BLaER1 (cell line): ENCODE measurements around the gene NUP133.
"Not testable (repeated sequence)": the region's sequence is repeated elsewhere in the genome, so short reads cannot be mapped to it uniquely, and the experiment has no call there.

Source experiments
- H3K27ac ChIP-seq: shearing (Covaris generic); formaldehyde crosslinking; 2 replicates; pipeline ENCODE4 v1.8.1; 2022
- H3K27me3 ChIP-seq: shearing (Covaris generic); formaldehyde crosslinking; 2 replicates; pipeline ENCODE4 v1.8.1; 2022
- H3K36me3 ChIP-seq: shearing (Covaris generic); formaldehyde crosslinking; 2 replicates; pipeline ENCODE4 v1.8.1; 2022
- H3K4me1 ChIP-seq: shearing (Covaris generic); formaldehyde crosslinking; 2 replicates; pipeline ENCODE4 v1.8.1; 2022
- H3K4me2 ChIP-seq: shearing (Covaris generic); formaldehyde crosslinking; 2 replicates; pipeline ENCODE4 v1.8.1; 2022
- H3K4me3 ChIP-seq: shearing (Covaris generic); formaldehyde crosslinking; 2 replicates; pipeline ENCODE4 v1.8.1; 2022
- H3K9ac ChIP-seq: shearing (Covaris generic); formaldehyde crosslinking; 2 replicates; pipeline ENCODE4 v1.8.1; 2022
- H3K9me3 ChIP-seq: shearing (Covaris generic); formaldehyde crosslinking; 2 replicates; pipeline ENCODE4 v1.8.1; 2022
- H4K20me1 ChIP-seq: shearing (Covaris generic); formaldehyde crosslinking; 2 replicates; pipeline ENCODE4 v1.8.1; 2022
- Cebpa-rat ChIP-seq: shearing (Covaris generic); IDR thresholded peaks from 2 replicates; pipeline ENCODE4 v1.8.1; 2022

The NUP133 gene

GRCh38 chr1:229408458-229409037, 99.6 kb downstream of the NUP133 start:
- Histone ChIP-seq H3K4me2 (no peak overlapping the region), H3K27ac (no peak overlapping the region), H3K27me3 (peaks cover 42% of the 10 kb centered on the region), H3K36me3 (no peaks in the 10 kb centered on the region), H3K4me1 (peaks cover 29% of the 10 kb centered on the region), H3K9me3 (no peaks in the 10 kb centered on the region), H3K4me3 (no peak overlapping the region), H3K9ac (no peak overlapping the region), H4K20me1 (no peaks in the 10 kb centered on the region)
- no peak for TF ChIP-seq Cebpa-rat

DNA sequence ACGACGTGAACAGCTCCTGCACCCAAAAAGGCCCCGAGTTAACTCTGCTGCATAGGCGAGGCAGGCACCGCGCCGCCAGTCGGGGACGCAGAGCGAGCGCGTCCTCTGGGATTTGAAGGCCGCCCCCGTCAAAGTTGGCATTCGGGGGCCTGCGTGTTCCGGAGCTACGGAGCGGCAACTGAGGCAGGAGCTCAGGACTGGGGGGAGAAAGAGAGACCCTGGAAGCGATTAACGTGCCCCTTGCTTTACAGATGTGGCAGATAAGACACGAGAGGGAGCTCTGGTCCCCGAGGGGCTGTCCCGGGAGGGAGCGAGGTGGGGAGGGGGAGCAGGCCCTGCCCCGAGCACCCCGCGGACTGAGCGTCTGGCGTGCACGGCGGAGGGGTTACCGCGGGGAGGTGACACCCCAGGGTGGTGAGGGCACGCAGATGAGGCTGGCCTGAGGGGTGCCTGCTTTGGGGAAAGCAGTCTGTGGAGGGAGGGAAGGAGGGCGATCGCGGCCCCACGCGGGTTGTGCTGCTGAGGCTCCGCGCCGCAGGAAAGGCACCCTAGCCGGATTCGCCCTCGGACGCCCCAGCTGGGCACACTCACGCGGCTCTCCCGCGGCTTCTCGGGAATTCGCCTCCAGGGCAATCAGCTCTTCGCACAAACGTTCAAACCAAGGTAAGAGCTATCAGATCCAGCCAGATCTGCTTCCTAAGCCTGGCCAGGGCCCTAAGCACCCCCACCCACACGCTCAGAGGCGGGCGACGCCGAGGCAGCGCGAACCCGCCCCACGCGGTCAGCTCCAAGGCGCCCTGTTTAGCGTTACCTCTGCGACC, 100.7 kb downstream of the NUP133 start:
- Histone ChIP-seq H3K36me3 (no peaks in the 10 kb centered on the region), H3K4me3 (peak overlapping the region; percentile 56), H3K27ac (no peak overlapping the region), H4K20me1 (no peaks in the 10 kb centered on the region), H3K9ac (no peak overlapping the region), H3K27me3 (peaks cover 42% of the 10 kb centered on the region), H3K4me2 (peak overlapping the region; percentile 86), H3K4me1 (peaks cover 29% of the 10 kb centered on the region), H3K9me3 (no peaks in the 10 kb centered on the region)
- no peak for TF ChIP-seq Cebpa-rat

- peaks cover 29% of the 10 kb centered on the region for H3K4me1 ChIP-seq
- TF ChIP-seq Cebpa-rat = no peak
- no peak overlapping the region for H3K9ac ChIP-seq
- H3K36me3 ChIP-seq = no peaks in the 10 kb centered on the region
- no peak overlapping the region for H3K27ac ChIP-seq
- peak overlapping the region; percentile 86 for H3K4me2 ChIP-seq
- peaks cover 42% of the 10 kb centered on the region for H3K27me3 ChIP-seq
- H3K9me3 ChIP-seq = no peaks in the 10 kb centered on the region
- H4K20me1 ChIP-seq = no peaks in the 10 kb centered on the region
- H3K4me3 ChIP-seq = peak overlapping the region; percentile 56
These were observed 101.3 kb downstream of the NUP133 start for GRCh38 chr1:229406798-229407197.

GRCh38 chr1:229403573-229403972, 104.6 kb downstream of the NUP133 start:
- H3K4me2 ChIP-seq = no peak overlapping the region
- no peaks in the 10 kb centered on the region for H4K20me1 ChIP-seq
- TF ChIP-seq Cebpa-rat = no peak
- H3K9ac ChIP-seq = no peak overlapping the region
- H3K4me3 ChIP-seq = no peak overlapping the region
- H3K36me3 ChIP-seq = no peaks in the 10 kb centered on the region
- peaks cover 10% of the 10 kb centered on the region for H3K4me1 ChIP-seq
- H3K27me3 ChIP-seq = peaks cover 32% of the 10 kb centered on the region
- no peaks in the 10 kb centered on the region for H3K9me3 ChIP-seq
- no peak overlapping the region for H3K27ac ChIP-seq

- H3K9me3 ChIP-seq = no peaks in the 10 kb centered on the region
- no peak overlapping the region for H3K4me3 ChIP-seq
- H3K9ac ChIP-seq = no peak overlapping the region
- no peak overlapping the region for H3K27ac ChIP-seq
- no peaks in the 10 kb centered on the region for H4K20me1 ChIP-seq
- H3K36me3 ChIP-seq = no peaks in the 10 kb centered on the region
- H3K4me1 ChIP-seq = peaks cover 11% of the 10 kb centered on the region
- no peak for TF ChIP-seq Cebpa-rat
- no peak overlapping the region for H3K4me2 ChIP-seq
- H3K27me3 ChIP-seq = peaks cover 26% of the 10 kb centered on the region
These were observed 105.1 kb downstream of the NUP133 start for GRCh38 chr1:229402993-229403392.

DNA sequence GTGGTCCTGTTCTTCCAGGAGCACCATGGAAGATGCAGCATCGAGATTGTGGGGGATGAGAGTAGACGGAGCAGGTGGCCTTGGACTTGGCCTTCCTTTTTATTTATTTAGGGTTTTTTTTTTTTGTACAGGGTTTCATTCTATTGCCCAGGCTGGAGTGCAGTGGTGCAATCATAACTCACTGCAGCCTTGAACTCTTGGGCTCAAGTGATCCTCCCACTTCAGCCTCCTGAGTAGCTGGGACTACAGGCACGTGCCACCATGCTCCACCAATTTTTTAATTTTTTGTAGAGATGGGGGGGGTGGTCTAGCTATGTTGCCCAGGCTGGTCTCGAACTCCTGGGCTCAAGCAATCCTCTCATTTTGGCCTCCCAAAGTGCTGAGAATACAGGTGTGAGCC, 105.8 kb downstream of the NUP133 start:
- Histone ChIP-seq H3K27me3 (peaks cover 19% of the 10 kb centered on the region), H3K4me1 (peaks cover 13% of the 10 kb centered on the region)
- not testable (repeated sequence) for H3K9ac ChIP-seq, H3K27ac ChIP-seq, H3K4me2 ChIP-seq, H3K9me3 ChIP-seq, H3K4me3 ChIP-seq, H4K20me1 ChIP-seq, H3K36me3 ChIP-seq

DNA sequence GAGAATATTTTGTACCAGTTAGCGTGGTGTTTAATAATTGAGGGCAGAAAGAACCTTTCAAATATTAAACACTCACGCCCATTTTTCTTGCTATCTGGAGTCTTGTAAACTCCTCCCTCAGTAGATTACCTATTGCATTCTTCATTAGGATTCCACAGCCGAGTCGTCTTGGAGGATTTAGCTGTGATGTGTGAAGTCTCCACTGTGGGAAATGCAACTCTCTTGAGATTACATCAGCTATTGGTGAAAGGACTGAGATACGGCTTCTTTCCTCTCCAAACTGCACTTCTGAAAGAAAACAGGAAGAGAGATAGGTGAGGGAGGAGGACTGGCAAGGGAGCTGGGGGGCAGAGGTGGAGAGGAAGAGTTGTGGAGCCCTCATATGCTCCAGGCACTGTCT, 110.4 kb downstream of the NUP133 start:
- H3K4me2 ChIP-seq = 0 out of 2 replicates have a peak overlapping the region, but pooled peaks have one; percentile 11
- no peaks in the 10 kb centered on the region for H3K36me3 ChIP-seq
- H3K27ac ChIP-seq = no peak overlapping the region
- peaks cover 14% of the 10 kb centered on the region for H3K4me1 ChIP-seq
- peaks cover 12% of the 10 kb centered on the region for H3K9me3 ChIP-seq
- no peaks in the 10 kb centered on the region for H3K27me3 ChIP-seq
- no peak overlapping the region for H3K9ac ChIP-seq
- H3K4me3 ChIP-seq = no peak overlapping the region
- TF ChIP-seq Cebpa-rat = no peak
- no peaks in the 10 kb centered on the region for H4K20me1 ChIP-seq

DNA sequence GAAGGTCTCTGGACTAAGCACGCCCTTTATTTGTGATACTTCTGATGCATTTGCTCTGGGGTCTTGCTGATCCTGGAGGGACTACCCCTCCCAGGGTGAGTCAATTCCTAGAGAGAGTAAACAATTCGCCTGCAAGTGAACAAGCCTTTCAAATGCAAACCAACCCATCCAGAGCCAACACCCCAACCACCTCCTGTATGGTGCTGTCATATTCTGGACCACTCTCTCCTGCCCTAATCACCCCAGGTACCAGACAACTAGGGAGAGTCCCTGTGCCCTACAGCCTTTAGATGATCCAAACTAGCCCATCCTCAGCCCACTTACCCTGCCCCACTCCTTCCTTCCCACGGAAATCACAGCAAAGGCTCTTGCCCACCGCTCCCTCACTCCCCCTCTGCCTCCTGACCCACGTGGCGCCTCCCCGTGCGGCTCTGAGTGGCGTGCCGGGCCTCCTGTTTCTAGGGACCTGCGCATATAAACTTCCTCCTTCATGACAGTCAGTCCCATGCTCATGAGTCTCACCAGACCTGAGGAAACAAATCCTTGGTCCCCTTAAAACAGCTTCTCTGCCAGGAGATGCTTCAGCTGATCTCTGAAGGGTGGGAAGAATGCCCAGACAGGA, 111.4 kb downstream of the NUP133 start:
- no peak overlapping the region for H3K9ac ChIP-seq
- TF ChIP-seq Cebpa-rat = no peak
- no peaks in the 10 kb centered on the region for H3K36me3 ChIP-seq
- H4K20me1 ChIP-seq = no peaks in the 10 kb centered on the region
- no peak overlapping the region for H3K4me3 ChIP-seq
- H3K4me1 ChIP-seq = peaks cover 14% of the 10 kb centered on the region
- peaks cover 12% of the 10 kb centered on the region for H3K9me3 ChIP-seq
- H3K27ac ChIP-seq = no peak overlapping the region
- H3K27me3 ChIP-seq = no peaks in the 10 kb centered on the region
- H3K4me2 ChIP-seq = no peak overlapping the region; the same call in 1 of the 2 replicates

- not testable (repeated sequence) for H3K27me3 ChIP-seq, H3K27ac ChIP-seq, H3K4me3 ChIP-seq, H3K36me3 ChIP-seq, H3K4me2 ChIP-seq, H4K20me1 ChIP-seq, H3K9ac ChIP-seq
- H3K4me1 ChIP-seq = peaks cover 14% of the 10 kb centered on the region
- peaks cover 12% of the 10 kb centered on the region for H3K9me3 ChIP-seq
These were observed 113.6 kb downstream of the NUP133 start for GRCh38 chr1:229394517-229394916.

- H3K36me3 ChIP-seq = no peaks in the 10 kb centered on the region
- no peak for TF ChIP-seq Cebpa-rat
- no peak overlapping the region for H3K27ac ChIP-seq
- no peak overlapping the region for H3K4me3 ChIP-seq
- peaks cover 19% of the 10 kb centered on the region for H3K4me1 ChIP-seq
- no peak overlapping the region for H3K9ac ChIP-seq
- H3K9me3 ChIP-seq = peaks cover 12% of the 10 kb centered on the region
- H3K4me2 ChIP-seq = no peak overlapping the region
- H4K20me1 ChIP-seq = no peaks in the 10 kb centered on the region
- no peaks in the 10 kb centered on the region for H3K27me3 ChIP-seq
These were observed 115.2 kb downstream of the NUP133 start for GRCh38 chr1:229392936-229393335.
